CD4-positive, alpha-beta T cell treated with Interleukin-17A for 4 hours (primary cell): Measurements from ENCODE around the gene KCTD17.

Source experiments
- DNase-seq: peaks from one replicate; pipeline ENCODE4 v3.0.0-alpha.2; 2020; ENCODE audit warnings: mixed read lengths

Gene KCTD17

DNA sequence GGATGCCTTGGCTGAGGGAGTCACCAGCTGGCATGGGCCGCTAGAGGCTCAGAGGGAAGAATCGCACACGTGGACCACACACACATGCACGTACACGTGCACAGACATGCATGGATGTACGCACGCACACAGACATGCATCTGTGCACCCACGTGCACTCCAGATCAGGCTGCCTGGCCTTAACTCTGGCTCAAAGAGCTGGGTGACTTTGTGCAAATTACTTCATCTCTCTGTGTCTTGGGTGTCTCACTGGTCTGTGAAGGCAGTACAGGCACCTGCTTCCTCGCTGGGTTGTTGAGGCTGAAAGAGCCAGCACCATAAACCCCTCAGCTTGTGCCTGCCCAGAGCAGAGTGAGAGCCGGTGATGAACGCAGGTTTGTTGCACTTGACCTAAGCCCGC is 29.3 kb downstream of the KCTD17 start:
- no peak for DNase-seq

DNA sequence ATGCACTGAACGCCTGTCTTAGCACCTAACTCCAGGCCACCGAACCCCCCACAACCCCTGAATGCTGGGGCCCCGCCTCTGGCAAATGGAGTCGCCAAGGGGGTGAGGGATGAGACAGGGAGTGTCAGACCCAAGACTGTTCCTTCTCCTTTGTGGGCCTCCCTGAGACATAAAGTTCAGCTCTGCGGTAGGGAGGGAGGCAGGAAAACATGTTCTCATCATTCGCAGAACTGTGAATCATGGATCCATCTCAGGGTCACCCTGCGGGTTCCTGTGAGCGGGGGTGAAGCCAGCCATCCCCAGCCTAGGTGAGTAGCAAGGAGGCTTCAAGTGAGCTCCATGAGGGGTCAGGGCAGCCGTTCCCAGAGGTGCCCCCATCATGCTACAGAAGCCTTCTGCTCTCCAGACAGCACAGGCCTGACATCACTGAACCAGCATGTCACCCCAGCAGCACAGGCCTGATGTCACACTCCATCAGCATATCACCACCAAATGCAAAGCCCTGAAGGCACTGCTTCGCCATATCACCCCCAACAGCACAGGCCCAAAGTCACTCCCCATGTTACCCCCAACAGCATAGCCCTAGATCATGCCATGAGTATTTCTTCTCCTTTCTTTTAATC is 30.8 kb downstream of the KCTD17 start:
- no peak for DNase-seq

DNA sequence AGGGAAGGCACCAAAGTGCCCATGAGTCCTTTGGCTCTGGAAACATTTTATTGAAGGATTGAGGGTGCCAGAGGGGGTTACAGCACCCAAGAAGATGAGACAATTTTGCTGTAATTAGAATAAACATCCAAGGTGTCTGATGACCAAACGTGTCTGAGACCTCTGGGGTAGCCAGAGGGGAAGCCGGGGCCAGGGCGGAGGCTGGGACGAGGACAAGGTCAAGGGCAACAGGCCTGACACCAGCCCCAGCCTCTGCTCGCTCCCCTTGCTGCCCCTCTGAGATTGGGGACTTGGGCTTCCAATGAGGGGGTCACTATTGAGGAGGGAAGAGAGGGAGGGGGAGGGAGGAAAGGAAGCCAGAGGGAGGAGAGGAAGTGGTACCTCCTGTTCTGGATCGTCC is 32.4 kb downstream of the KCTD17 start:
- no peak for DNase-seq

DNA sequence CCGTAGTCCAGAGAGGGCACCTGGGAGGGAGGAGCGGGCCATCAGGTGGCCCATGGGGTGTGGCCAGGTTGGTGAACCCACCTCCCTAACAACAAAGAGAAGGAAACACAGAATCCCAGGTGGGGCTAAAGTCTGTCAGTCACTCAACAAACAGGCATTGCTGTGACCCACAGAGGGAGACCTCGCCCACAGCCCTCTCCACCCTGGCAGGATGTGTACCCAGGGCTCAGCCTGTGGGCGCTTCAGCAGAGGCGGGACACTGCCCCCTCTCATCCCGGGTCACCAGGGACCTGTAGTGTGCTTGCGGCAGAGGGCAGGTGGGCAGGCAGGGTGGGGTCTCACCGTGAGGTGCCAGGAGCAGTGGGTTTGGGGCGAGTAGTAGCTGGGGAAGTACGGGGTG is 32.8 kb downstream of the KCTD17 start:
- no peak for DNase-seq

DNA sequence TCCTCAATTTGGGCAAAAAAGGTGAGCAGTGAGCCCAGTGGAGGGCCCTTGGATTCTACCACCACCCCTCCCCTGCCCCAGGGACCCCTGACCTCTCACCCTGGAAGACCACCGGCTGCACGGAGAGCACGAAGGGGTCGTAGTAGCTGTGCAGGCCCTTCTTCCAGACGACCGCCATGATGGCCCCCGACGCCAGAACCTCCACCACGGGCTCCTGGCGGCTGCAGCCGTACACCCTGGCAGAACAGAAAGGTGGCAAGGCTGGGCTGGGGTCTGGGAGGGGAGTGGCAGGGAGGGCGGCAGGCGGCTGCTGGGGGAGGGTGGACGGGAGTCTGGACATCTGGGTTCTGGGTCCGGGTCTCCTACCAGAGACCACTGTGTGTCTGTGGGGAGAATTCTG is 34.6 kb downstream of the KCTD17 start:
- no peak for DNase-seq

DNA sequence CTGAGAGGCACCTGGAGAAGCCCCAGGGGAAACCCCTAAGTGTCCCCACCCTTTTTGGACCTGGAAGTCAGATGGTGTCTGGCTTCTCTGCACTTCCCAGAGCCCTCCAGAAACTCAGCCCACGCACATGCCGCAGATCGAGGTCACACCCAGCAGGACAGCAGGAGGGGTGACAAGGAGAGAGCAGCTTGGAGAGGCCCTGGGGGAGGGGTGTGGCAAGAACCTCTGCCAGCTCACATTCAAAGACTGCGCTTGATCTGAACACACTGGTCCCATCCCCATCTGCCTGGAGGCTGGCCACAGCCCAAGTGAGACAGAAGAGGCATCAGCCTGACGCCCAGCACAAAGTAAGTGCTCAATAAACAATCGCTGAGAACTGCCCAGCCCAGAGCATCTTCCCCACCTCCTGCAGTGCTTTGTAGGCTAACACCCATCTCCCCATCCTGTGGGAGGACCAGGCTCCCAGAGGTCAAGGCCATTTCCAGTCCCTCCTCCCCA is 36.6 kb downstream of the KCTD17 start:
- DNase-seq, result no peak

DNA sequence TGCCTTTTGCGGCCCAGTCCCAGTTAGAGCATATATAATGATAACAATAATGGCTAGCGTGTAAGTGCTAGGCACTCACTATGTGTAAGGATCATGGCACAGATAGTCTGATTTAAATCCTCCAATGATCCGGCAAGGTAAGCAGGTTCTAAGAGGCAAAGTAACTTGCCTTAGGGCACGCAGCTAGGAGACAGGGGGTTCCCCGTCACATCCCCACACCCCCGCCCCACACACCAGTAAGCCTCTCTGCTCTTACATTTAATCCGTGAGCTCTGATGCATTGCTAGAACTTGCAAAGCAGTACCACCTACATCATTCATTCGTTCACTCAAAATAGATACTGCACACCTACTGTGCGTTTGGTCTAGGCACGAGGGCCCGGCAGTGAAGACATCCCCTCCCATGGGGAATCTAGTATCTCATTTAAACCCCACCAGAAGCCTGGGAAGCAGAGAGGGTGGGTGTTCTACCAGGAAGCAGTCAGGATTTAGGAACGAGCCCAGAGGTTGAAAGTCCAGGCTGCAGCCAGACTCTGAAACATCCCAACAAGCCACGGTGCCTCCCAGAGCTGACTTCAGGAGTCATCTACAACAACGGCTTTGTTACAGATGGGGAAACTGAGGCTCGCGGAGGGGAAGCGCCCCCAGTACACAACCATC is 37.3 kb downstream of the KCTD17 start:
- DNase-seq, result no peak

DNA sequence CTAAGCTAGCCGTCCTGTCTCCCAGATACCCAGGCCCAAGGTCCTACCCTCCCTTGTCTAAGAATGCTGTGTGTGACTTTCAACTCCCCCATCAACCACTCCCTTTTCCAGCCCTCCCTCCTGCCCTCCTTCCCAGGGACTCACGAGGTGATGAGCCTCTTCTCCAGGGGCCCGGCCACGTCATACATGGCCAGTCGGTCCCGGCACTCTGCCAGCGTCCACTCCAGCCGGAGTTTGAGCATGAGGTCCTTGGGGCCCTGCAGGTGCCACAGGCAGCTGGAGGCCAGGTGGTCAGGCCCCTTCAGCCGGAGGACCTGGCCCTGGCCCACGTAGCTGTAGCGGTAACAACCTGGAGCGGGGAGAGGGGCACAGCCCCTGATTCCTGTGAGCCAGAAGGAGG is 37.9 kb downstream of the KCTD17 start:
- no peak for DNase-seq

DNA sequence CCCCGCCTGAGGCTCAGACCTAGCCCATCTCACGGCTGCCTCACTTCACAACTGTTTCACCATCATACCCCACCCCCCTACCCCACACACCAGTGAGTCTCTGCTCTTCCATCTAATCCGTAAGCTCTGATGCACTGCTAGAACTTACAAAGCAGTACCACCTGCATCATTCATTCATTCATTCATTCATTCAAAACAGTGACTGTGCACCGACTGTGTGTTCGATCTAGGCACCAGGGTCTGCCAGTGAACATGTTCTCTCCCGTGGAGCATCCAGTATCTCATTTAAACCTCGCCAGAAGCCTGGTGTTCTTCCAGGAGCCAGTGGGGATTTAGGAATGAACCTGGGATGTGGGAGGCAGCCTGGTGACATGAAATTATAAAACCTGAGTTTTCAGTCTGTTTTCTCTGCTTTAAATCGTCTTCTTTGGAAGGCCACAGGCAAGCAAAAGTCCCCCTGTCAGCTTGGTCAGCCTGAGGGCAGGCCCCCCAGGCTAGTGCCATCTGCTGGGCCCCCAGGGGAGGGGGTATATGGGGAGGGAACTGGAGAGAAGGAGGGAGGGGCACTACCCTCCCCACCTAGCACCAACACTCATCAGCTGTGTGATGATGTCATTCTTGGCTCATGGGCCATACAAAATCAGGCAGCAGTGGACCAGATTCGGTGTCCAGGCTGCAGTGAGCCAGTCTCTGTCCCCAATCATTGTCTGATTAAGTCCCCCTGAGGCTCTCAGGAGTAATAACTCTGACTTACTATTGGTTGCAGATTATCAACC is 39.6 kb downstream of the KCTD17 start:
- DNase-seq, result no peak

DNA sequence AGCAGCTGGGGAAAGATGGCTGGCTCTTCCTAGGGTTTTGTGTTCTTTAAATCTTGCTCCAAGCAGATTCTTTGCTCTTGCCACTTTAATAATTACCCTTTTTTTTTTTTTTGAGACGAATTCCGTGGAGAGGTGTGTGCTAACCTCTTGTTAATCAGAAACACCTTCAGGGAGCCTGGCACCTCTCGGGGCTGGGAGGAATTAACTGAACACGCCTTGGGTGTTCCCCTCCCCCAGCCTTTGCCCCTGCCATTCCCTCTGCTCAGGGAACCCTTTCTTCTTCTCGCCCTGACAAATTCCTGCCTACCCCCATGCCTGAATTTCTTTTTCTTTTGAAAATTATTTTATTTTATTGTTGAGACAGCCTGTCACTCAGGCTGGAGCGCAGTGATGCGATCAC is 40.5 kb downstream of the KCTD17 start:
- no peak for DNase-seq

DNA sequence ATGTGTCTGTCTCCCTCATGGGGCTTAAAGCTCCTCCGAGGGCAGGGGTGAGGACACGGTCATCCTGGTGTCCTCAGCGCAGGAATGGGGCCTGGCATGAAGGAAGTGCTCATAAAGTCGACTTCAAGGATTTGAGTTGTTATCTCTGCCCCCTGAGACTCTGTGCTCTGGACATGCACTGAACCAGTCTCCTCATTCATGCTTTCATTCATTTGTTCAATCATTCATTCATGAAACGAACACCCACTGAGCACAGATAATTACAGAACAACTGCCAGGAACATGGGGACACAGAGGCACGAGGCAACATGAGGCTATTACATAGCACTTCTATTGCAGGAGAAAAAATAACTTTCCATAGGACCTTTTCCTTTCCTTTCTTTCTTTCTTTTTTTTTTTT is 41.5 kb downstream of the KCTD17 start:
- no peak for DNase-seq

DNA sequence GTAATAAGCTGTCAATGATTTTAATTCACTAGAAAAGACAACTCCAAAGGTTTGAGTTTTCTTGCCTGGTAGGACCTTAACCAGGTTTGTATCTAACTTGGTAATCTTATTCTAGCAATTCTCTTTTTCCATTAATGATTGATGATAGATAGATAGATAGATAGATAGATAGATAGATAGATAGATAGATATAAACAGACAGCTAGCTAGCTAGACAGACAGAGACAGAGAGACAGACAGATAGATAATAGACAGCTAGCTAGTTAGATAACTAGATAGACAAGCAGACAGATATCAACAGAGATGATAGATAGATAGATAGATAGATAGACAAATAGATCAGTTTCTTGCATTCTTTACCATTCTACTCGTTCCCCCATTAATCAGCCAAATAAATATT is 42.7 kb downstream of the KCTD17 start:
- DNase-seq, result no peak

DNA sequence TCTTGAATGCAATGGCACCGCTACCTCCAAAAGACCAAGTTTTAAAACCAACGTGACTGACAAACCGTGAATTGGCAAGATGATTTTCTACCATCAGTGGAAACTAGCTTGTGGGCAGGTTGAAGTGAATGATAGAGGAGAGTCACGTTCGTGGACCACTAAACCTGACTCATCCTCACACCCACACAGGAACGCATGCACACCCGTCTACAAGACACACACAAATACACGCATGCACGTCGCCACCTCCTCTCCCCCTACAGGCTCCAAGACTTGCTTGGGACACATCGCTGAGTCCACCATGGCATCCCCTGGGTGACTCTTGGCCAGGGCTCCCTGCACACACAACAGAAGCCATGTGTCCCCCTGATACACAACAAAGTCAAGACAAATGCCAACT is 43.6 kb downstream of the KCTD17 start:
- DNase-seq, result peak; percentile 25

DNA sequence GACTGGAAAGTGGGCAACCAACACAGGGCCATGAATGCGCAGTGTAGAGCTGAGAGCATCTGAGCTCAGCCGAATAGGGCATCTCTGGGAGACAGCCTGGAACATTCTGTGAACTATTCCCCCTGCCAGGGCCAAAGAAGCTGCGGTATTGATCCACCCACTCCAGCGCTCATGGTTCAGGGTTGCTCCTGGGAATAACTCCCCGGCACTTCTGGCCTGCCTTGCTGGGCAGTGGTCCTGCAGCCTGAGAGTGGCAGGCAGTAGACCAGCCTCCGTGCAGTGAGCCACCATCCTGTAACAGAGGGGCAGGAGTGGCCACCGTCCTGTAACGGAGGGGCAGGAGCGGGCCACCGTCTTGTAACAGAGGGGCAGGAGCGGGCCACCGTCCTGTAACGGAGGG is 45.8 kb downstream of the KCTD17 start:
- DNase-seq, result no peak

DNA sequence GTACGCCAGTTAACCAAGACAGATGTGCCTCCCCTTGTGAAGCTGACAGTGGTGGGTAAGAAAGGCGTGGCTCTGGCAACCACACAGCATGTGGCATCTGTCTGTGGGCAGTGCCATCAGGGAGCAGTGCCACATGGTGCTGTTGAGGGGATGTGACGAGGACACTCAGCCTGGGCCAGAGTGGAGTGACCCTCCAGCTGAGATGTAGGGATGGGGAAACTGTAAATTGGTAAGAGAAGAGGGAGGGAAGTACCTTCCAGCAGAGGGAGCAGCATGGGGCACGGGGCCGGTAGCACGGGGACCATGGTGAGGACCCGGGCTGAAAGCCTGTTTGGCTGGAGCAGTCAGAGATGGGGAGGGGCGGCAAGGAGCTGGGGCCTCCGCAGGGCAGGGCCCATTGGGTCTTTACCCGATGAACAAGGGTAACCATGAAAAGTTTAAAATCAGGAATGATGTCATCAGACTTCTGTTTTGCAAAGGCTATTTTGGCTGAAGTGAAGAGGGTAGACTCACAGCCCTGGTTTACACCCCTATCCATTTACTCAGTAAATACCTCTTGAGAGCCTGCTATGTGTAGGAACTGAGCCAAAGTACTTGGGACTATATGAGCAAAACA is 47.5 kb downstream of the KCTD17 start:
- peak; percentile 47 for DNase-seq

DNA sequence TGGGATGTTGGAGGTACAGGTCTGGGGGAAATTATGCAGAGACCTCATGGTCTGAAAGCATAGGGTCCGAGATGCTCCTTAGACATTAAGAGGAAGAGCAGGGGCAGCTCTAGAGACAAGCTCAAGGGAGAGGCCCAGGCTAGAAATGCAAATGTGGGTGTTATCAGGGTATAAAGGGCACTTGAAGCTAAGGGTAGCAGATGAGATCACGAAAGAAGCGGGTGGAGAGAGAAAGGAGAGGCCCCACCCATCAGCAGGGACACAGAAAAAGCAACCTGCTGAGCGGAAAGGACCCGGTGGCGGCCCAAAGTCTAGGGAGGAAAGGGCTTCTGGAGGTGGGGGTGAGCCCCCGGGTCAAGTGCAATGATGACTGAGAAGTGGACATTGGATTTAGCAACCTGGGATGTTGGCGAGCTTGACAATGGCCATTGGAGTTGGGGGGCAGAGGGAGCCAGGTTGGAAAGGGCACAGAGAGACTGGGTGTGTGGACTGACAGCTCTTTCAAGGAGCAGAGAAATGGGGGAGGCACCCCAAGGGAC is 49.1 kb downstream of the KCTD17 start:
- no peak for DNase-seq

DNA sequence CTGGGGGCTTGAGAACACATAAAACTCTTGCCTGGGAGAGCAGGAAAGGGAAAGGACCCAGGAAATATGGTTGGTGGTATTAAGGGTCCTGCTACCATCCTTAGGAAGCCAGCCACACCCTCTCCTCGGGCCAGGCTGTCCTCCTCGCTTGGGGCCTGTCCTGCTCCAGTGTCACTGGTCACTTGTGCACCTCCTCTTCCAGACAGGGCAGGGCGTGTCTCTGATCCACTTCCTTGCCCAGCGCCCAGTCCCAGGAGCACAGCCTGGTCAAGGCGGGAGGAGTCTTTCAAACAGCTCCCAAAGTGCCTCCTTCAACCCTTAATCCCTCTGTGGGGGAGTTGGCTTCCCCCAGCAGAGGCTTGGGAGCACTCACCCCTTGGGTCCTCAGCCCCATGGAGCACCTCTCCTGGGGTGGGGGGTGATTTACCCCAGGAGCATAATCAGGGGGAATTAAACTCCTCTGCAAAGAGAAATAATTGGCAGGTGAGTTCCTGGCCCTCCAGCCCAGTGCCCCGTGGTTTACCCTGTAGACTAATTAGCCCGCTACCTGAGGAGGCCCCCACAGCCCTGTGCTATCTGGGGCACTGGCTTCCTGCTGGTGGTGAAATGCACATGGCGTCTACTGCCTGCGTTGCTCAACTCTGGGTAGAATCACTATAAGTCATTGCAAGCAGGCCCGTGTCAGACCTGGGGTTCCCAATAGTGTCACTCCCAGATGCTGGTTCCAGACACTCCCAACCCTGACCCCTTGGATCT is 49.9 kb downstream of the KCTD17 start:
- no peak for DNase-seq

DNA sequence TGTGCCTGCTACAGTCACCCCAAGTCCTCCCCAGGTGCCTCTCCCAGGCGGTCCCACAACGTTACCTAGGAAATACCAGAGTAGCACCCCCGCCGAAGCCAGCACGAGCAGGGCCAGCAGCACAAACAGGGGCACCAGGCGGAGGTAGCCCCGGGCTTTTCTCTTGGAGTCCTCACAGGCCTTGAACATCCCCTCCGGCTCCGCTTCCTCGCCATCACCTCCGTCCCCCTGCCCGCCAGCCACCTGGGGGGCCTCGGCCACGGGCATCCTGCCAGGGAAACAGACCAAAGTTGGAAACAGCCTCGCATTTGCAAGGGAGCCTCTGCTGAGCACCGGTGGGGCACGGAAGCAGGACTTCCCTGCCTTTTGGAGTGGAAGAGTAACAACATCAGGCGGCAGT is 51.6 kb downstream of the KCTD17 start:
- DNase-seq, result no peak

DNA sequence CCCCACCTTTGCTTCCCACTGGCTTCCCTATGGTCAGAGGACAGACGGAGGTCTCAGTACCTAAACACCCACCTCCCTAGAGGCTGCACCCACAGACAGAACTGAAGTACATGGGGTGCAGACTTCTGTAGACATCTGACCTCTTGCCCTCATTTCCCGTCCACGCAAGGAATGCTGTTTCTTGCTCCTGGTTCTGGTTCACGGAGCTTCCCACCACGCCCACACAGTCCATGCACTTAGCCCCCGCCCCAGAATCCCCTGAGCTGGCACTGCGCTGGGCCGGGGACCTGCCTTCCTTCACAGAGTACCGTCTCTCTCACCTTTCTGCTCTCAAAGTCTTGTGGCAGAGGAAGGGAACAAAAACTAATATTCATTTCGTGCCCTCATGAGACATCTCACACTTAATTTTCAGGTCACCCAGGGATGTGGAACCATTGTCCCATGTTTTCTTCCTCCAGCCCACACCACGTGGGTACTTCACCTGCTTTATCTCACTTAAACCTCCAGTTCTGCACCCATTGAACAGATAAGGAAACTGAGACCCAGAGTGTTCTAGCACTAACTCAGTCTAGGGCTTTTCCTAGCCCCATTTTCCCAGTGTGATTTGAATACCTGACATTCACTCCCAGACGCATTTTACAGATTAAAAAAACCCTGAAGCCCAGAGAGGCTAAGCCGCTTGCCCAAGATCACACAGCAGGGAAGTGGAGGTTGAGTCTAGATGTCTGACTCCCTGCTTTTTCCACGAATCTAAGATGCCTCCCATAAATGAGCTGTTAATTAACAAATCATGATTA is 52.3 kb downstream of the KCTD17 start:
- no peak for DNase-seq

DNA sequence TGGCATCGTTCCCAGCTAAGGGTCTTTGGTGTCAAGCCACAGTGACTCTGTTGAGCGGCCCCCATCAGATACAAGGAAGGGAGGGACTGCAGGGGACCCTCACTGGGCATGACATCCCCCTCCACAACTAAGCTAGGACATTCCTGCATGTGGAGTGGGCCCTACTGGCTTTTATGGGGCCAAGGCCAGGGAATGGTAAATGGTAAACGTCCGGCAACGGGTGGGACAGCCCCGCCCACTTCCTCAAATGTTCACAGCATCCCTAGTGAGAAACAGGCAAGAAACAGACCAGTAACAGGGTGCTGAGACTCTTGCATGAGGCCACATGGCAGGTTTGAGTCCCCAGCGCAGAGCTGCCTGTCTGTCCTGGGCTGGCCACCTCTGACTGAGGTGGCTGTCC is 53.6 kb downstream of the KCTD17 start:
- DNase-seq, result no peak

DNA sequence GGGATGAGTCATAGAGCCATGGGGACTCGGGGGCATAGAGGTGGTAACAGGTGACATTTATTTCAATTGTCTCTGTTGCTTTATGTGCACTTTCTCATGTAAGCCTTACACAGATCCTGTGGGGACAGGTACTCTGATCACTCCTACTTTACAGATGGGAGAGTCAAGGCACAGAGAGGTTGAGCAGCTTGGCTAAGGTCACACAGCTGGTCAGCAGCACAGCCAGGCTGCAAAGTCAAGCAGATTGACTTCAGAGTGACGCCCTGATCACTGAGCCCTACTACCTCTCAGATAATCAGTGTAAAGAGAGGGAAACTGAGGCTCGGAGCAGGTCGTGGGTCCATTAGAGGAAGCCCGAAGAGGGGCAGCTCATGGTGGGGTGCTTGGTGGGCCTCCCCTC is 54.4 kb downstream of the KCTD17 start:
- DNase-seq, result no peak
